Kidney (tissue), 14 donors: ENCODE results near the gene LRRC45. TPM values are rescaled to one million over a fixed set of nuclear protein-coding genes. Genes with fewer than 3 reads are reported as not detected.

Experiments used
- DNase-seq, 5 donors: peaks; one replicate each; pipeline ENCODE4 v3.0.0-alpha.2; 2013 to 2020
- FAIRE-seq: peaks from 2 replicates; lab custom pipeline; 2012; peaks lifted over from hg19 to GRCh38; lab: Jason Lieb, UNC
- H3K27ac ChIP-seq, 2 donors: one replicate each; pipeline ENCODE4 v1.7.0; 2013; ENCODE audit warnings: low read depth in 2 of 2, low read length in 2 of 2, inconsistent platforms in 1 of 2
- H3K27me3 ChIP-seq: one replicate; pipeline ENCODE4 v1.7.1; 2013; ENCODE audit warnings: low read length, inconsistent platforms; ENCODE audit not compliant: control insufficient read depth, insufficient read depth
- H3K36me3 ChIP-seq, 3 donors: one replicate each; pipeline versions ENCODE4 v1.7.0 to v1.7.1; 2013; ENCODE audit warnings: low read length in 3 of 3, control low read depth in 1 of 3, inconsistent platforms in 1 of 3; ENCODE audit not compliant: insufficient read depth in 3 of 3, control insufficient read depth in 2 of 3
- H3K4me1 ChIP-seq, 3 donors: one replicate each; pipeline versions ENCODE4 v1.7.0 to v1.7.1; 2013; ENCODE audit warnings: low read length in 3 of 3, inconsistent platforms in 1 of 3, low read depth in 1 of 3; ENCODE audit not compliant: control insufficient read depth in 2 of 3, insufficient read depth in 2 of 3
- H3K4me3 ChIP-seq, 3 donors: one replicate each; pipeline versions ENCODE4 v1.7.0 to v1.8.1; 2013; ENCODE audit warnings: low read length in 3 of 3, control low read depth in 1 of 3, inconsistent platforms in 1 of 3
- H3K9ac ChIP-seq, 3 donors: one replicate each; pipeline versions ENCODE4 v1.7.0 to v1.7.1; 2013; ENCODE audit warnings: low read length in 3 of 3, control low read depth in 1 of 3, inconsistent platforms in 1 of 3
- H3K9me3 ChIP-seq, 3 donors: one replicate each; pipeline versions ENCODE4 v1.7.0 to v1.7.1; 2013; ENCODE audit warnings: low read length in 3 of 3, control low read depth in 1 of 3, inconsistent platforms in 1 of 3; ENCODE audit not compliant: control insufficient read depth in 2 of 3, insufficient read depth in 1 of 3
- CTCF ChIP-seq: IDR thresholded peaks from 3 replicates; pipeline ENCODE4 v1.5.1; 2012; ENCODE audit warnings: mild to moderate bottlenecking, moderate library complexity, borderline replicate concordance; ENCODE audit not compliant: insufficient read depth; ENCODE audit errors: extremely low read depth
- intact Hi-C: fragments of 100-400 bp; cut with DNase I; formaldehyde crosslinking; loops from one replicate; pipeline ENCODE4 v1.11.1; 2022
- polyA plus RNA-seq: library from polyadenylated mRNA; stranded (reverse); fragments of 350-450 nt; fragmentation: Illumina TruSeq; extraction: RNeasy Lipid Tissue Mini Kit (QIAGEN cat#74804); gene quantifications from one replicate; pipeline ENCODE4 v1.2.3, GENCODE V29; 2014; ENCODE audit warnings: low read depth, low replicate concordance; ENCODE audit not compliant: insufficient read depth
- total RNA-seq: library from RNA; stranded (reverse); fragmentation: NEBNext Ultra II Directional; extraction: Animal tissue kit (Norgen Biotek cat#: 25700); gene quantifications from one replicate; pipeline ENCODE4 v1.2.1, GENCODE V29; 2021
- donor health status: control.
- donor health status: control.
- donor health status: control.
- donor health status: control.
- donor health status: control.
- donor health status: DM: yes; HTN: yes; CAD: no.
- donor health status: Normal renal cell carcinoma (clear cell type).

LRRC45 gene
- total and polyA plus RNA-seq, 2 donors from 2014 or later, result 9.9 TPM

GRCh38 chr17:82064433-82065192 is 41.5 kb downstream of the LRRC45 start:
- H3K36me3 ChIP-seq, result peaks cover 0 to 18% (median 4%) of the 10 kb centered on the region in 3 donors
- H3K27ac ChIP-seq, result no peak overlapping the region
- intact Hi-C loops, result no loop called here
- peak overlapping the region; percentile 30 to 65 (median 56) for H3K4me3 ChIP-seq
- peaks cover 0 to 18% (median 11%) of the 10 kb centered on the region in 3 donors for H3K4me1 ChIP-seq
- DNase-seq, result no peak
- peak overlapping the region in 2 of 3 donors; percentile 75 to 77 for H3K9ac ChIP-seq
- TF ChIP-seq CTCF, result no peak
- no peaks in the 10 kb centered on the region for H3K27me3 ChIP-seq
- no peaks in the 10 kb centered on the region for H3K9me3 ChIP-seq
- no peak for FAIRE-seq

- no peak for FAIRE-seq
- peak in 1 of 5 donors; percentile 32 for DNase-seq
- intact Hi-C loops, result no loop called here
- Histone ChIP-seq H3K27ac (no peak overlapping the region), H3K9ac (peak overlapping the region in 2 of 3 donors; percentile 75 to 77), H3K4me3 (peak overlapping the region; percentile 30 to 65 (median 56)), H3K27me3 (no peaks in the 10 kb centered on the region), H3K36me3 (peaks cover 0 to 18% (median 4%) of the 10 kb centered on the region in 3 donors), H3K4me1 (peaks cover 0 to 18% (median 11%) of the 10 kb centered on the region in 3 donors), H3K9me3 (no peaks in the 10 kb centered on the region)
- TF ChIP-seq CTCF, result no peak
Measured at GRCh38 chr17:82065193-82065637, 42.1 kb downstream of the LRRC45 start.

GRCh38 chr17:82065638-82066303 is 42.7 kb downstream of the LRRC45 start, which contains the start of gene DUS1L:
Gene DUS1L (minus strand): TSS chr17:82065804. CDS start chr17:82065059, 745 bp downstream.
- Histone ChIP-seq H3K9ac (peak within 1 kb of the TSS in 2 of 3 donors; percentile 77), H3K27ac (peak within 1 kb of the TSS; percentile 81 to 82), H3K4me3 (peak within 1 kb of the TSS; percentile 58 to 67 (median 60)), H3K36me3 (peaks cover 0 to 14% (median 2%) of the 10 kb centered on the region in 3 donors), H3K4me1 (peaks cover 0 to 18% (median 11%) of the 10 kb centered on the region in 3 donors), H3K9me3 (no peaks in the 10 kb centered on the region), H3K27me3 (no peaks in the 10 kb centered on the region)
- peak in 4 of 5 donors; percentile 33 to 91 (median 71) for DNase-seq
- TF ChIP-seq CTCF, result peak; percentile 15
- no peak for FAIRE-seq
- intact Hi-C loops, result no loop called here
